ENCODE data around the gene GCNT2.

Gene GCNT2

GRCh38 chr6:10561611-10562199 lies 40.6 kb downstream of the GCNT2 start:
- Histone ChIP-seq H4K20me1 (ENCODE audit: insufficient read depth, low read length) (no peaks in the 10 kb centered on the region), H3K9me3 (ENCODE audit: insufficient read depth, low read length, severe bottlenecking) (no peaks in the 10 kb centered on the region), H3K4me1 (ENCODE audit: insufficient read depth, low read length) (no peaks in the 10 kb centered on the region), H3K36me3 (ENCODE audit: insufficient read depth, low read length) (no peaks in the 10 kb centered on the region), H2AFZ (ENCODE audit: low read depth, low read length) (no peak overlapping the region), H3K4me3 (ENCODE audit: low read depth in 1 of 2, low read length in 2 of 2) (no peak overlapping the region), H3K27me3 (ENCODE audit: insufficient read depth, low read length, poor library complexity) (no peaks in the 10 kb centered on the region), H3K27ac (ENCODE audit: low read length) (no peak overlapping the region), H3K4me2 (ENCODE audit: insufficient read depth, low read length) (no peak overlapping the region), H3K79me2 (ENCODE audit: insufficient read depth, low read length) (no peaks in the 10 kb centered on the region), H3K9ac (ENCODE audit: low read depth, low read length) (no peak overlapping the region)
- no peak for TF ChIP-seq CTCF (IDR thresholded peaks at IDR 0.05; ENCODE audit: borderline replicate concordance, extremely low read depth, low read length, poor library complexity, severe bottlenecking)
- TF ChIP-seq EZH2 (IDR thresholded peaks at IDR 0.05; ENCODE audit: borderline replicate concordance, low read depth, low read length, severe bottlenecking): no peak
- ATAC-seq (ENCODE audit: insufficient read depth, low read depth) (no peak), DNase-seq (no peak)

GRCh38 chr6:10564975-10565673 lies 44.0 kb downstream of the GCNT2 start:
- TF ChIP-seq CTCF (IDR thresholded peaks at IDR 0.05; ENCODE audit: borderline replicate concordance, extremely low read depth, low read length, poor library complexity, severe bottlenecking) (no peak), EZH2 (IDR thresholded peaks at IDR 0.05; ENCODE audit: borderline replicate concordance, low read depth, low read length, severe bottlenecking) (no peak)
- no peak overlapping the region for H3K4me3 ChIP-seq (ENCODE audit: low read depth in 1 of 2, low read length in 2 of 2)
- H3K27ac ChIP-seq (ENCODE audit: low read length): no peak overlapping the region
- no peaks in the 10 kb centered on the region for H3K27me3 ChIP-seq (ENCODE audit: insufficient read depth, low read length, poor library complexity)
- H4K20me1 ChIP-seq (ENCODE audit: insufficient read depth, low read length): no peaks in the 10 kb centered on the region
- H3K9me3 ChIP-seq (ENCODE audit: insufficient read depth, low read length, severe bottlenecking): no peaks in the 10 kb centered on the region
- no peak overlapping the region for H3K4me2 ChIP-seq (ENCODE audit: insufficient read depth, low read length)
- DNase-seq (no peak), ATAC-seq (ENCODE audit: insufficient read depth, low read depth) (no peak)
- H3K4me1 ChIP-seq (ENCODE audit: insufficient read depth, low read length): no peaks in the 10 kb centered on the region
- H3K79me2 ChIP-seq (ENCODE audit: insufficient read depth, low read length): no peaks in the 10 kb centered on the region
- no peak overlapping the region for H3K9ac ChIP-seq (ENCODE audit: low read depth, low read length)
- H2AFZ ChIP-seq (ENCODE audit: low read depth, low read length): no peak overlapping the region
- no peaks in the 10 kb centered on the region for H3K36me3 ChIP-seq (ENCODE audit: insufficient read depth, low read length)

GRCh38 chr6:10565913-10566312 lies 44.8 kb downstream of the GCNT2 start:
- ATAC-seq (ENCODE audit: insufficient read depth, low read depth): no peak
- Histone ChIP-seq H3K9ac (ENCODE audit: low read depth, low read length) (no peak overlapping the region), H3K4me3 (ENCODE audit: low read depth in 1 of 2, low read length in 2 of 2) (no peak overlapping the region), H3K4me1 (ENCODE audit: insufficient read depth, low read length) (no peaks in the 10 kb centered on the region), H3K36me3 (ENCODE audit: insufficient read depth, low read length) (no peaks in the 10 kb centered on the region), H2AFZ (ENCODE audit: low read depth, low read length) (no peak overlapping the region), H3K79me2 (ENCODE audit: insufficient read depth, low read length) (no peaks in the 10 kb centered on the region), H3K4me2 (ENCODE audit: insufficient read depth, low read length) (no peak overlapping the region), H3K27ac (ENCODE audit: low read length) (no peak overlapping the region), H3K9me3 (ENCODE audit: insufficient read depth, low read length, severe bottlenecking) (no peaks in the 10 kb centered on the region), H4K20me1 (ENCODE audit: insufficient read depth, low read length) (no peaks in the 10 kb centered on the region), H3K27me3 (ENCODE audit: insufficient read depth, low read length, poor library complexity) (no peaks in the 10 kb centered on the region)
- TF ChIP-seq CTCF (IDR thresholded peaks at IDR 0.05; ENCODE audit: borderline replicate concordance, extremely low read depth, low read length, poor library complexity, severe bottlenecking) (no peak), EZH2 (IDR thresholded peaks at IDR 0.05; ENCODE audit: borderline replicate concordance, low read depth, low read length, severe bottlenecking) (no peak)
- DNase-seq: no peak

Data from DND-41 (cell line).